GM10847 (cell line): ENCODE data around the gene WDFY1.

Experiments
- POLR2A ChIP-seq: IDR thresholded peaks from 2 replicates; pipeline ENCODE4 v1.6.1; 2011; ENCODE audit not compliant: insufficient read length; ENCODE audit errors: extremely low read depth

The WDFY1 gene

DNA sequence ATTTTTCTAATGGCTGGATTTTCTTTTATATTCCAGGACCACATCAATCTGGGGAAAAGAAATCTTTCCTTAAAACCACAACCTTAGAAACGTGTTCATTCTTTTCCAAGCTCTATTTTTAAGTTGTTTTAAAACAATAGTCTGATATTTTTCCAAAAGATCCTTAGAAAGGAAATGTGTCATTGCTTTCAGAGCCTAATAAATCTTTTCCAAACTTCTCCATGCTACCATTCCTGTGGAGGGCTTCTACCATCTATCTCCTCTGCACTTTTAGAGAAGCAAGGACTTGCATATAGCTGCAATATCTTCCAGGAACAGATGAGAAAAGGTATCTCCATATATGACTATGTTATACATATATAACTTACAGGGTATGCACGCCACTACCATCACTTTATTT is 21.2 kb downstream of the WDFY1 start:
- no peak for TF ChIP-seq POLR2A

DNA sequence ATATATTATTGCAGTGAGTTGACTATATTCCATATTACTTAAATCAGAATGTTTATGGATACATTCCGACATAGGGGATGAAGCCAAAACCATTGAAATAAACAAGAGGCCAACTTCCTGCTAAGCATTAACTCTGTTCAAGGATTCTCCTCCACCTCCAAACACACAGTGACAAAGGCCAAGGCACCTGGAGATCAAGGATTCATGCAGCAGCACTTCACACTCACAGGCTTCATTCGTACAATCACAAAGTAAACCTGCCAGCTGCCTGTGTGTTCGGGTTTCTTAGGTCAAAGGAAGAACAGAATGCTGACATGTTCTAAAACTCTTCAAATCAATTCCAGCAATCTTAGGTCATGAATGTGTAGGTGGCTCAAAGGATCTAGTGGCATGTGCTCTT is 22.8 kb downstream of the WDFY1 start:
- no peak for TF ChIP-seq POLR2A

DNA sequence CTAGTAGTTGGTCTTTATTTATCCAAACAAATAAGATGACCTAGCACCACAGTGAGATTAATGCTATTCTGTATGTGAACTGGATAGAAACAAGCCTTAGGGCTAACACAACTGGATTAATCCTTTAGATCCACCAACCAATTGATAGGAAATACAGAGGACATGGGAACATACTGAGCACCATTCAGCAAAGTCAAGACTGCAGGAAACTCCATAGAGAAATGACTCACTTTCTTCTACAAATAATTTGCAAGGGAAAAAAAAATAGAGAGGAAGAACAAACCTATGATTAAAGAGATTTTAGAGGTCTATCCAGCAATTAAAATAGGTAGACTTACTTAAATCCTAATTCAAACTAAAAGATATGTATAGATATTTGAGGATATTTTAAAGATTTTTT is 23.9 kb downstream of the WDFY1 start:
- TF ChIP-seq POLR2A: no peak

- TF ChIP-seq POLR2A: no peak
Observed at GRCh38 chr2:223920109-223920508, 25.0 kb downstream of the WDFY1 start.

GRCh38 chr2:223918671-223919134 is 26.4 kb downstream of the WDFY1 start:
- no peak for TF ChIP-seq POLR2A

DNA sequence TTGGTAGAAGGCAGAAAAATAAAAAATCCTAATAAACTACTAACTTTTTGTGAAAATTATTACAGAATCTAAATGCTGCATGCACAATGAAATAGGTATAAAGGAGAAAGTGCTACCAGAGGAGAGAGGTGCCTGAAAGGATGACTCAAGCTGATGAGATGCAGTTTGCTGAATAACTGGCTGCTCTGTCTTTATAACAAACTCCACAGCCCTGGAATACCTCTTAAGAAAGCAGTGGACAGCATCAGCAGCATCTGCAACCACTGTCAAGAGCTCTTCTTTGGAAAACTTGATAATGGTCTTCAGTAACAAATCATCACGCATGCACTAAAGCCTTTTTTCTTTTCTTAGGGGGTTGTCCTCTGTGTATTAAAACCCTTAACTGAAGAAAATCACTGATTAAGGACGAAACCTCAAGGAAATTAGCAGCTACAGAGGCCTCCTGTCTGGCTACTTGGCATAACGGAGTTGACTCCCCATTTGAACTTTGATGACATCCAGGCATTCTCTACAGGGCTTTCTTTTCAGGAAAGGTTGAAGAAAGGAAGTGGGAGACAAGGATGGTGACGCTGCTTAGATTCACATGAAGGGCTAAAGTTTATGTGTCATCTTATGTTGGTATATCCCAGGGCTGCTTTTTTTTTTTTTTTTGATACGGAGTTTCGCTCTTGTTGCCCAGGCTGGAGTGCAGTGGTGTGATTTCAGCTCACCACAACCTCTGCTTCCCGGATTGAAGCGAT is 28.8 kb downstream of the WDFY1 start:
- no peak for TF ChIP-seq POLR2A

GRCh38 chr2:223915071-223915470 is 30.1 kb downstream of the WDFY1 start:
- no peak for TF ChIP-seq POLR2A

DNA sequence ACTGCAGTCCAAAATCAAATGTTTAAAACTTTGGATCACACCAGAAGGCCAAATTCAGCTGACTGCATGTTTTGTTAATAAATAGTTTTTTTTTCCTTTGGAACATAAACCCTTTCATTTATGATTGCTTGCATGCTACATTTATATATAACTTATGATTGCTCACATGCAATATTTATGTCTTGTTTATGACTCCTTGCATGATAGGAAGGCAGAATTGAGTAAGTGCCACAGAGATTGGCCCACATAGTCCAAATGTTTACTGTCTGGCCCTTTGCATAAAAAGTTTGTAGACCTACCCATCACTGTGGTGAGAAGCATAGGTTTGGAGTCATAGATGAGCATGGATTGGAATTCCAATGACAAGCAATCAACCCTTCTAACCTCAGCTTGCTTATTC is 30.8 kb downstream of the WDFY1 start:
- TF ChIP-seq POLR2A: no peak

GRCh38 chr2:223909001-223909741 is 36.0 kb downstream of the WDFY1 start:
- TF ChIP-seq POLR2A: no peak

DNA sequence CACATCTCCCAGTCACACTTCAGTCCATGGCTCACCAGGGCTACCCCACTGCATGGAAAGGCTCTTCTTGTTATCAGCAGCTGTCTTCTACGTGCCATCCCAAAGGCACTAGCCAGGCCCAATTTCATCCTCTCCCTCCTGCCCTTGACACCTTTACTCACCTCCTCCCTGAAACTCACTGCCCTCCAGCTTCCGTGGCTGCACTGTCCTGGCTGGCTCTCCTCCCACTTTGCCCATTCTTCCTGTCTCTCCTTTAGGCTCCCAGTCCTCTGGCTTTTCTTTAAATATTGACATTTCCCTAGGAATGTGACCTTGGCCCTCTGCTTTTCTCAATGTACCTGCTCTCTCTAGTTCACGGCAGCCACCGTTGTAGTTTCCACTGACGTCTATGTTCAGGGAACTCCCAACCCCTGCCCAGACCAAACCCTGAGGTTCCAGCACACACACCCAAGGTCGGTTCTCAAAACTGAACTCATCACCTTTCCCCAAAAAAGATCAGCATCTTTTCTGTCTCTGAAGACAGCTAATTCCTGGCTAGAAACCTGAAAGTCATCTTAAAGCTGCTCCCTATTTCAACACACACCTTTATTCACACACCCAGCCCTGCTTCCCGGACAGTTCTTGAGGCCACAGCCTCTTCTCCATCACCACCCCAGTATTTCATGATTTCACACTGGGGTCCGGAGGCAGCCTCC is 36.7 kb downstream of the WDFY1 start:
- TF ChIP-seq POLR2A: no peak

DNA sequence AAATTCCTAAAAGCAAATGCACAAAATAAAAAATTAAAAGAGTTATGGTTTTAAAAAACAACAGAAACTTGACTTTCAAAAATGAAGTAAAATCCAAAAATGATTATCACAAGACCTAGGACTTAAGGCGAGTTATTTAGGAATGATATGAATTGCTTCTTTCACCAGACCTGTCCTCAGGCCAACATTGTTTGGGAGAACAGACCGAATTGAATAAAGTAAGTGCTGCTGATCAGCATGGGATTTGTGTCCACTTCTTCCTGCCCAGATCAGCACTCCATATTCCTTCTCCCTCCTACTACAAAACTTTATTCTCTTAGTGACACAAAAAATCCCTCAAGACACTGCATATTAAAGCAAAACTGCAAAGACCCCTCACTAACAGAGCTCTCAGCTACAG is 39.1 kb downstream of the WDFY1 start:
- TF ChIP-seq POLR2A: no peak

- TF ChIP-seq POLR2A: no peak
Observed at GRCh38 chr2:223901854-223902253, 43.3 kb downstream of the WDFY1 start.

GRCh38 chr2:223901311-223901710 is 43.8 kb downstream of the WDFY1 start:
- TF ChIP-seq POLR2A: no peak

DNA sequence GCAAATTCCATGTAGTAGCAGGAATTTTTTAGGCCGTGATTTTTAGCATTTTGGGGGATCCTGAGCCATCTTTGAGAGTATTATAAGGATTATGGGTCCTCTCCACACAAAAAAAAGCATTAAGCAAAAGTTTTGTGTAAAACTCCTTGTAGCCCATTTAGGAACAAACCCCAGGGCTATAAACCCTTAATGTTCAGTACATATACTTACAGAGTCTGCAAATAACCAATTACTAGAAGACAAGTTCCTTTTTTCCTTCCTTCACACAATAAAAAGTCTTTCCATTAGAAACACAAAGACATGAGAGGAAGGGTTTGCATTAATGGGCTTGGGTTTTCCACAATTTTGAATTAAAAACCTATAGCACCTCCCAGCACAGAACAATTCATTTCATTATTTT is 44.6 kb downstream of the WDFY1 start:
- TF ChIP-seq POLR2A: no peak

DNA sequence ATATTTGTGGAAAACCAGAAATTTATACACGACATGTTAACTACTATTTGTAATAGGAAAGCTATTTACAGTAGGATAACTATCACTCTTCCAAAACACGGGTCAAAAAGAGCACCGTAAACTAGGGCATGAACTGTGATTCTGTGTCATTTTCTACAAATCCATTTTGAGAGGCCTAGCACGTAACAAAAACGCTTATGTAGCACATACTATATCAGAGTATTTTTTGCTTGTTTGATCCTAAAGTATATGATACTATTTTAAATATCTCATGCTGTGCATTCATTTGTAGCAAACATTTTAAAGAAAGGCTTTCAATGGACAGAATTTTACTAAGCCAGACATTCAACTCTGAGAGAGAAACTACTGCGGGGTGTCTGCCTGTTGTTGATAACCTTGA is 45.1 kb downstream of the WDFY1 start:
- no peak for TF ChIP-seq POLR2A
